Activated gamma-delta T cell treated with Interleukin-2 at 50 U/mL for 16 hours (primary cell): ENCODE measurements around the gene ADAMTS14.
"Not testable (repeated sequence)": the region's sequence is repeated elsewhere in the genome, so short reads cannot be mapped to it uniquely, and the experiment has no call there.

Source experiments
- DNase-seq: peaks from one replicate; pipeline ENCODE4 v3.0.0-alpha.2; 2020

Gene ADAMTS14

DNA sequence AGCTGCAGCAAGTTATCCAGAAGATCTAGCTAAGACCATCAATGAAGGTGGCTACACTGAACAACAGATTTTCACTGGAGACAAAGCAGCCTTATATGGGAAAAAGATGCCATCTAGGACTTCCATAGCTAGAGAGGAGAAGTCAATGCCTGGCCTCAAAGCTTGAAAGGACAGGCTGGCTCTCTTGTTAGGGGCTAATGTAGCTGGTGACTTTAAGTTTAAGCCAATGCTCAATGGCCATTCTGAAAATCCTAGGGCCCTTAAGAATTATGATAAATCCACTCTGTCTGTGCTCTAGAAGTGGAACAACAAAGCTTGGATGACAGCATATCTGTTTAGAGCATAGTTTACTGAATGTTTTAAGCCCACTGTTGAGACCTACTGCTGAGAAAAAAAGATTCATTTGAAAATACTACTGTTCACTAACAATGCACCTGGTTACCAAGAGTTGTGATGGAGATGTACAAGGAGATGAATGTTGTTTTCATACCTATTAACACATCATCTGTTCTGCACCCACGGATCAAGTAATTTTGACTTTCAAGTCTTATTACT is 13.6 kb upstream of the ADAMTS14 start:
- no peak for DNase-seq

- no peak for DNase-seq
Measured at GRCh38 chr10:70659306-70659705, 13.0 kb upstream of the ADAMTS14 start.

DNA sequence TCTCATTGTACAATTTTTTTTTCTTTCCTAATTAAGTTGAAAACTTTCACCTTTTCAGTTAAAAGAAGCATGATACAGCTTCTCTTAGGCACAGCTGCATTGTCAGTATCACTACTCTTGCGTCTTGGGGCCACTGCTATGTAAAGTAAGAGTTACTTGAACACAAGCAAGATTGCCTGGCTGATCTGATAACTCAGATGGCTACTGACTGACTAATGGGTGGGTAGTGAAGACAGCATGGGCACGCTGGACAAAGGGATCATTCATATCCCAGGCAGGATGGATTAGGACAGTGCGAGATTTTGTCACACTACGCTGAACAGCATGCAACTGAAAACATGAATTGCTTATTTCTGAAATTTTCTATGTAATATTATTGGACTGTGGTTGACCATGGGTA is 11.6 kb upstream of the ADAMTS14 start:
- DNase-seq, result no peak

DNA sequence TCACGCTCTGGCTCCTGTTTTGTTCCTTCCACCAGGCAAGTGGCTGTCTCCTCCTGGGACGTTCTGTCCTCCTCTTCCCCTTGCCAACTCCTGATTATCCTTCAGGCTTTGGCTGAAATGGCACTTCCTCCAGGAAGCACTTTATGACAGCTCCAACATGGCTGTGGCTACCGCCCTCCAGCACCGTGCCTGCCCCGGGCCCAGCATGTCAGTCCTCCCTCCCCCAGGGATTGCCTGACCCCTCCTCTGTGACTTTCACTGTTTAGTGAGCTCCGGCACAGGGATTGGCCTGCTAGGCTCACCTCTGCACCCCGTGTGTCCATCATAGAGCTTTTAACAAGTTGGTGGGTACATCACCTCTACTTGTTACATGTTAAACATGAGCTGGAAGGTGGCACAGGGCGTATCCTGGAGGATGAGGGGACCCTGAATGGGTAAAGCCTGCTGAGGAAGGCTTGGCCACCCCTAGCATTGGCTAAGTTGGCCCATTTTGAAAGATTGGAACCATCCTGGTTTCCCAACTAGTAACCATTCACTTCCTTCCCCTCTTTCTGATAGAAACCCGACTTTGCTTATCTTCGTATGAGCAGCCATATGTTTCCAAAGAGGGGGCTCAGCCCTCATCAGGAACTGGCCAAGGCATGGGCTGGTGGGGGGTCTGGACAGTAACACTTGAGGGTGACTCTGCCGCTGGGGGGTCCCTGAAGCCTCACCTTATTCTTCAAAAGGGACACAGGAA is 10.5 kb upstream of the ADAMTS14 start:
- DNase-seq, result no peak

- no peak for DNase-seq
Measured at GRCh38 chr10:70662362-70663220, 9.7 kb upstream of the ADAMTS14 start.

DNA sequence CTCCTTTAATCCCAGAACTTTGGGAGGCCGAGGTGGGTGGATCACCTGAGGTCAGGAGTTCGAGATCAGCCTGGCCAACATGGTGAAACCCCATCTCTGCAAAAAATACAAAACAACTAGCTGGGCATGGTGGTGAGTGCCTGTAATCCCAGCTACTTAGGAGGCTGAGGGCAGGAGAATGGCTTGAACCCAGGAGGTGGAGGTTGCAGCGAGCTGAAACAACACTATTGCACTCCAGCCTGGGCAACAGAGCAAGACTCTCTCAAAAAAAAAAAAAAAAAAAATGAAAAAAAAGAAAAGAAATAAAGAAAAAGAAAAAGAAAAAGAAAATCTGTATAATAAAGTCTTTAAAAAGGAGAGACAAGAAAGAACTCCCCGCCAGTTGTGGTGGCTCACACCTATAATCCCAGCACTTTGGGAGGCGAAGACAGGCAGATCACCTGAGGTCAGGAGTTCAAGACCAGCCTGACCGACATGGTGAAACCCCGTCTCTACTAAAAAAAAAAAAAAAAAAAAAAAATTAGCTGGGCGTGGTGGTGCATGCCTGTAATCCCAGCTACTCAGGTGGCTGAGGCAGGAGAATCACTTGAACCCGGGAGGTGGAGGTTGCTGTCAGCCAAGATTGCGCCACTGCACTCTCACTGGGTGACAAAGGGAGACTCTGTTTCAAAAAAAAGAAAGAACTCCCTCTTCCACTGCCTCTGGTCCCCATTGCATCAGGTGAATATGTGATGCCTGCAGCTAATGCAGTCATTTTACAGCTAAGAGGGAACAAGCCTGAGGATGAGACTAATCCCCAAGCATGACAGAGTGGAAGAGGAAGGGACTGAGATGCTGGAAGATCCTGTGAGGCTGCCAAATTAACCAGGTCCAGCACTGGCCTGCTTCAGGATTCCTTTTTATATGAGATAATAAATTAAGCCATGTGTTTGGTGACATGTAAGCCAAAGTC is 8.6 kb upstream of the ADAMTS14 start:
- DNase-seq, result not testable (repeated sequence)

- no peak for DNase-seq
Measured at GRCh38 chr10:70664702-70665195, 7.6 kb upstream of the ADAMTS14 start.

DNA sequence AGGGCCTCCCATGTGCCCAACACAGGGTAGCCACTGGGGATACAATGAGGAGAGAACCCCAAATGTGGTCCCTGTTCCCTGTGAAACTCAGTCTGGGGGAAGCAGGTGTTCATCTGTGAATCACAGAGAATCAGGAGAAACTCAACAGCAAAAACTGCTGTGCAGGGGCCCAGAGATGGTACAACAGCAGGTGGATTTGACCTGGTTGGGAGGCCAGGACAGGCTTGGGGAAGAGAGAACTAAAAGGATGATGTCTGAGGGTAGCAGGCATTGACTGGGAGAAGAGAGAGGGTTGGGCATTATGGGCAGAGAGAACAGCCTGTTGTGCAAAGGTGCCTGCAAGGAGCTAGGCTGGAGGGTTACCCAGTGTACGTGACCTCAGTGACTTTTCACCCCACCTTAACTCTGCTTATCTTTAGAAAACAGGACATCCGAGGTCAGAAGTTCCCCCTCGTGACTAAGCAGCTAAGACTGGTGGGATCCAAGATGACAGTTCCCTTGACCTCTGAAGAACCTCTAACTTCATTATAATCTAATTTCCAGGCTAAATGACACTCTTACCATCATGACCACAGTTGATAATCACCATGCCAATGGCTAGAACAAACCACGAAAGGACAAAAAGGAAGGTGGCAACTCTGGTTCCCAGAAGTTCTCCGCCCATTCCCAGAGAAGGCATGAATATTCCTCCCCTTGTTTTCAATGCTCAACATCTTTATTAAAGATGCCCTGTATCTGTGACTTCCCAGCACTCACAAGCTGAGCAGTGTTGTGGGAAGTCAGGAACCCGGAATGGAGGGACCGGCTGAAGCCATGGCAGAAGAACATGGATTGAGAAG is 5.1 kb upstream of the ADAMTS14 start:
- DNase-seq, result no peak

DNA sequence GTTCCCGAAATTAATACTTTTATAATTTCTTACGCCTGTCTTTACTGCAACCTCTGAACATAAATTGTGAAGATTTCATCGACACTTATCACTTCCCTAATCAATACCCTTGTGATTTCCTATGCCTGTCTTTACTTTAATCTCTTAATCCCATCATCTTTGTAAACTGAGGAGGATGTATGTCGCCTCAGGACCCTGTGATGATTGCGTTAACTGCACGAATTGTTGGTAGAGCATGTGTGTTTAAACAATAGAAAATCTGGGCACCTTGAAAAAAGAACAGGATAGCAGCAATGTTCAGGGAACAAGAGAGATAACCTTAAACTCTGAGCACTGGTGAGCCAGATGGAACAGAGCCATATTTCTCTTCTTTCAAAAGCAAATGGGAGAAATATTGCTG is 4.5 kb upstream of the ADAMTS14 start:
- not testable (repeated sequence) for DNase-seq

GRCh38 chr10:70668454-70668970 is 3.8 kb upstream of the ADAMTS14 start:
- no peak for DNase-seq

DNA sequence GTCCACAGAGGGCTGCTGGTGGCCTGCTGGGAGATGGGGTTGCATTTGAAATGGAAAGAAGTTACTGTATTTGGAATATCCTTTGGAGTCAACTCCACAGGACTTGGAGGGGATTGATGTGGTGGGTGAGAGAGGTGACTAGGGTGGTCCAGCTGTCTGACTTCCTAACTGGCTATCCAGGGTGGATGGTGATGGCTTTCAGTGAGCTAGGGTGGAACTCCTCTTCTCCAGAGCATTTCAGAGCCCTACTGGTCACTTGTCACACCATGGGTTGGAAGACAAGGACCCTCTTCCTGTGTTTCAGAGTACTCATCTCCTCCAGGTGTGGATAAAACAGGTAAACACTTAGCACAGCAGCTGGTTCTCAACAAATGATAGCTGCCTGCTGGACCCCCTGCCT is 3.3 kb upstream of the ADAMTS14 start:
- no peak for DNase-seq

- no peak for DNase-seq
Measured at GRCh38 chr10:70669732-70670317, 2.5 kb upstream of the ADAMTS14 start.

DNA sequence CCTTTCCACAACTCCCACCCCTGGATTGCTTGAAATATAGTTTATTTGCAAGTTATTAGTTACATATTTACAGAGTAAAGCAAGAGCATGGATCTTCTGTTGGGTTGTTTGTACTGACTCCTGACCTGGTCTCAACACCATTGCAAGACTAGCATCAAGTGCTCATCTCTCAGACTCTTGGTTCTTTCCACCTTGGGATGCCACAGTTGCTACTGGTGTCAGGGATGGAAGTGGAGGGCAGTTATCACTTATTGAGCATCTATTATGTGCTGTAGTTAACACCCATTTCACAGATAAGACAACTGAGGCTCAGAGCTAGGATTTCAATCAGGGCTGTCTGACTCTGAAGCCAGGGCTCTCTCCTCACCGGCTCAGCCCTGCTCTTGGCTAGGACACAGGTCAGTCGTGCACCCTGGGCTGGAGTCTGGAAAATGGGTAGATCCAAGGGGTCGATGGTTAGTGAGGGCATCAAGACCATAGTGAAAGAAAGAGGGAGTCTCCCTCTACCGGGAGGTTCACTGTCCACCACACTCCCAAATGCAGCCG is 614 bp upstream of the ADAMTS14 start:
- DNase-seq, result no peak

GRCh38 chr10:70673043-70673928 is 980 bp downstream of the ADAMTS14 start:
- no peak for DNase-seq

GRCh38 chr10:70673929-70674559 is 1.7 kb downstream of the ADAMTS14 start:
- no peak for DNase-seq

DNA sequence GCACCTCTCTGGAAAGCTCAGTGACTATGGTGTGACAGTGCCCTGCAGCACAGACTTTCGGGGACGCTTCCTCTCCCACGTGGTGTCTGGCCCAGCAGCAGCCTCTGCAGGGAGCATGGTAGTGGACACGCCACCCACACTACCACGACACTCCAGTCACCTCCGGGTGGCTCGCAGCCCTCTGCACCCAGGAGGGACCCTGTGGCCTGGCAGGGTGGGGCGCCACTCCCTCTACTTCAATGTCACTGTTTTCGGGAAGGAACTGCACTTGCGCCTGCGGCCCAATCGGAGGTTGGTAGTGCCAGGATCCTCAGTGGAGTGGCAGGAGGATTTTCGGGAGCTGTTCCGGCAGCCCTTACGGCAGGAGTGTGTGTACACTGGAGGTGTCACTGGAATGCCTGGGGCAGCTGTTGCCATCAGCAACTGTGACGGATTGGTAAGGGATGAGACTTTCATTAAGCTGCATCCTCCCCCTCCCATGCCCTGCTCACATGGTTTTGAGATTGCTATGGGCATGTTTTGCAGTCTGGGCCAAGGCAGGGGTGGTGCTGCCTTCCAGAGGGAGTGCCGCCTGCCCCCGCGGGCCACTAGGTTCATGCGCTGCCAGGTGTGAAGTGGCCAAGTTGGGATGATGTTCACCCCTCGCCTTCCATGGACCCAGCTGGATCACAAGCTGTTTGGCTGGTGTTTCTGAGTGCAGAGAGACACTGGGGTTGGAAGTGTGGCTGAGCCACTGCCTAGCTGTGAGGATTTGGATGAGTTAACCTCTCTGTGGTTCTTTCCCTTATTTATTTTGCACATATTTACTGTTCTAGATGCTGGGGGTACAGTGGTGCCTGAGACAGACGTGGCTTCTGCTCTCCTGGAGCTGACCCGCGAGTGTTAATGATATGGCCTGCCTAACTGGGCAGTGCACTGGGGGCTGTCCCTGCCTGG is 2.5 kb downstream of the ADAMTS14 start:
- no peak for DNase-seq

DNA sequence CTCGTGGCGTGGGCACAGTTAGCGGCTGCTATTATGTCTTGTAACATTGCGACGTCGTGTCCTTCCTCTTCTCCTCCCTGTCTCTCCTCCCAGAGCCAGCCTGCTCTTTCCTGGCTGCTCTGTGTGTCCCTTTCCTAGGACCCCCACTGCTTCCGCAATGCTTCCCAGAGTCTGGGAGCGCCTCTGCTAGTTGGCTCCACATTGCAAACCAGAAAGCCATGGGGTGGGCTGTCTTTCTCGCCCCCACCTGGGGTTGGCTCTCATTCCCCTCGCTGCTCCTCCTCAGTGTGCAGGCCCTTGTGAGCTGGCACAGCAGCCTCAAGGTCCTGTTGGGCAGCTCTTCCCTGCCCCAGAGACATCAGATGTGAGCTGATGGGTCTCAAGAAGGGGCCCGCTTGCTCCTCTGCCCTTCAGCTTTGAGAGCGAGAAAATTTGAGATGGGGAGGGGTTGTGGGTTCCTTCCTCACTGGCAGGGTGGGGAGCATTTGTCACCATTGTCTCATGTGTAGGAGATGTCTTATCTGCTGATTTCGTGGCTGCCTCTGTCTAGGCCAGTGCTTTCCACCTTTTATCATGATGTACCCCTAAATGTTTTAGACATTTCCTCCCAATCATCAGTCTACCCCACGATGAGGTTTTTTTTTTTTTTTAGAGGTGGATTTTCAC is 3.3 kb downstream of the ADAMTS14 start:
- DNase-seq, result no peak
